Ovary (tissue), 9 donors: ENCODE data around the gene LRRC37A3. TPM values are rescaled to one million over a fixed set of nuclear protein-coding genes. Genes with fewer than 3 reads are reported as not detected.
"Not testable (repeated sequence)": the region's sequence is repeated elsewhere in the genome, so short reads cannot be mapped to it uniquely, and the experiment has no call there.

Source experiments
- DNase-seq, 5 donors: peaks; one replicate each; pipeline ENCODE4 v3.0.0-alpha.2; 2019 to 2020
- H3K27ac ChIP-seq, 2 donors: fragments of 200-600 bp; one replicate each; pipeline versions ENCODE4 v1.5.1 to v1.8.0; 2019 to 2022
- H3K27me3 ChIP-seq: fragments of 200-600 bp; one replicate; pipeline ENCODE4 v1.8.0; 2022
- H3K36me3 ChIP-seq: fragments of 200-600 bp; sonication (generic); one replicate; pipeline ENCODE4 v1.5.1; 2019
- H3K4me1 ChIP-seq: one replicate; pipeline ENCODE4 v1.8.1; 2013; ENCODE audit warnings: mild to moderate bottlenecking, moderate library complexity; ENCODE audit not compliant: insufficient read depth
- H3K4me3 ChIP-seq: fragments of 200-600 bp; sonication (generic); one replicate; pipeline ENCODE4 v1.5.1; 2017
- H3K9me3 ChIP-seq, 2 donors: fragments of 200-600 bp in 1 of 2; sonication (generic) in 1 of 2; one replicate each; pipeline versions ENCODE4 v1.5.1 to v1.8.1; 2013 to 2019; ENCODE audit warnings: mild to moderate bottlenecking in 1 of 2, moderate library complexity in 1 of 2
- EP300 ChIP-seq: sonication (generic); formaldehyde crosslinking; IDR thresholded peaks from one replicate; pipeline ENCODE4 v1.6.1; 2017; ENCODE audit warnings: antibody characterized with exemption
- POLR2A ChIP-seq: fragments of 450-650 bp; IDR thresholded peaks from one replicate; pipeline ENCODE4 v1.6.1; 2017; ENCODE audit warnings: antibody characterized with exemption, mild to moderate bottlenecking, moderate library complexity
- WGBS, 3 donors: extraction: QIAGEN DNeasy Blood & Tissue Kit in 1 of 3; methylation state at CpG; one replicate each; pipeline versions ENCODE4 v1.1.5 to v1.1.7; 2013 to 2017; 5-methylcytosine and 5-hydroxymethylcytosine counted together
- intact Hi-C, 4 donors: fragments of 100-400 bp; cut with DNase I; formaldehyde crosslinking; loops; one replicate each; pipeline versions ENCODE4 v1.11.0 to v1.15.1; 2022 to 2023
- polyA plus RNA-seq, 2 donors: library from polyadenylated mRNA; stranded (reverse); fragments of 200-250 nt in 1 of 2; fragments of 350-450 nt in 1 of 2; fragmentation: Illumina TruSeq in 1 of 2; extraction: RNeasy Lipid Tissue Mini Kit (QIAGEN cat#74804) in 1 of 2; gene quantifications; one replicate each; pipeline ENCODE4 v1.2.3, GENCODE V29; 2013 to 2014
- total RNA-seq, 7 donors: library from RNA; depleted of rRNA in 2 of 7; stranded (reverse); fragments of >200 nt in 2 of 7; fragmentation: NEBNext Ultra II Directional in 3 of 7; extraction: Animal tissue kit (Norgen Biotek cat#: 25700) in 3 of 7; gene quantifications; one replicate each; pipeline versions ENCODE4 v1.1.0 to v1.2.4, GENCODE V29; 2016 to 2023
- TF ChIP-seq, protein P1 (sequence below), 3 donors: fragments of 450-650 bp in 2 of 3; fragments of 200-600 bp in 1 of 3; IDR thresholded peaks; one replicate each; pipeline versions ENCODE4 v1.5.1 to v1.8.0; 2016 to 2022; ENCODE audit warnings: antibody characterized with exemption in 3 of 3, mild to moderate bottlenecking in 1 of 3
- donor health status: DM: no; HTN: no; CAD: no; lungs with moderate emphysema.
- donor health status: DM: no; HTN: no; CAD: no.
- donor health status: Bipolar disorder and iron deficiency.
- donor health status: DM: yes; HTN: yes; CAD: no.
- donor health status: DM: no; HTN: no; CAD: no.
- donor health status: DM: yes; HTN: yes; CAD: no.

The LRRC37A3 gene
- total and polyA plus RNA-seq, 9 donors = 2.5 to 23.4 (median 10.8) TPM

DNA sequence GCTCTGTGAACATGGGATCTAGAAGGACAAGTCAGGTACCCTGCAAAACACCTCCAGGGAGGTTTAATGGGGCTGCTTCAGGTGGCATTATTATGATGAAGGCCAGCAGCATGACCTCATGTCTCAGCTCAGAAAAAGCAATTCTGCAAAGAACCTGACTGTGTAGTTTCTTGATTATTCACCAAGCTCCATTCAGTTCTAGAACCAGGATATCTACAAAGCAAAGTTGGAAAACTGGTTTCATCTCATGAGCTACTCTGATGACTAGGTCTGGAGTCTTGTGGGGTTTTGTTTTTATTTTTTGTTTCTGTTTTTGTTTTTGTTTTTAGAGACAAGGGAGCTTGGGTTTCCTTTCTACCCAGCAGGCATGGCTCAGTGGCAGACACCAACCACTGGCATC is 19.0 kb upstream of the LRRC37A3 start:
- DNase-seq = no peak
- intact Hi-C loops = loop anchor here in 1 of 4 donors (10.0 kb wide), 1 partner anchor 257 kb away; no protein-coding TSS in a partner anchor
- TF ChIP-seq EP300 (no peak), POLR2A (no peak)
- TF ChIP-seq, protein P1, sequence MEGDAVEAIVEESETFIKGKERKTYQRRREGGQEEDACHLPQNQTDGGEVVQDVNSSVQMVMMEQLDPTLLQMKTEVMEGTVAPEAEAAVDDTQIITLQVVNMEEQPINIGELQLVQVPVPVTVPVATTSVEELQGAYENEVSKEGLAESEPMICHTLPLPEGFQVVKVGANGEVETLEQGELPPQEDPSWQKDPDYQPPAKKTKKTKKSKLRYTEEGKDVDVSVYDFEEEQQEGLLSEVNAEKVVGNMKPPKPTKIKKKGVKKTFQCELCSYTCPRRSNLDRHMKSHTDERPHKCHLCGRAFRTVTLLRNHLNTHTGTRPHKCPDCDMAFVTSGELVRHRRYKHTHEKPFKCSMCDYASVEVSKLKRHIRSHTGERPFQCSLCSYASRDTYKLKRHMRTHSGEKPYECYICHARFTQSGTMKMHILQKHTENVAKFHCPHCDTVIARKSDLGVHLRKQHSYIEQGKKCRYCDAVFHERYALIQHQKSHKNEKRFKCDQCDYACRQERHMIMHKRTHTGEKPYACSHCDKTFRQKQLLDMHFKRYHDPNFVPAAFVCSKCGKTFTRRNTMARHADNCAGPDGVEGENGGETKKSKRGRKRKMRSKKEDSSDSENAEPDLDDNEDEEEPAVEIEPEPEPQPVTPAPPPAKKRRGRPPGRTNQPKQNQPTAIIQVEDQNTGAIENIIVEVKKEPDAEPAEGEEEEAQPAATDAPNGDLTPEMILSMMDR (IDR thresholded peaks at IDR 0.05) = no peak
- H3K36me3 ChIP-seq = no peaks in the 10 kb centered on the region
- H3K4me3 ChIP-seq = no peak overlapping the region
- no peak overlapping the region for H3K27ac ChIP-seq
- no peaks in the 10 kb centered on the region for H3K4me1 ChIP-seq
- no peaks in the 10 kb centered on the region for H3K27me3 ChIP-seq
- no peaks in the 10 kb centered on the region for H3K9me3 ChIP-seq

DNA sequence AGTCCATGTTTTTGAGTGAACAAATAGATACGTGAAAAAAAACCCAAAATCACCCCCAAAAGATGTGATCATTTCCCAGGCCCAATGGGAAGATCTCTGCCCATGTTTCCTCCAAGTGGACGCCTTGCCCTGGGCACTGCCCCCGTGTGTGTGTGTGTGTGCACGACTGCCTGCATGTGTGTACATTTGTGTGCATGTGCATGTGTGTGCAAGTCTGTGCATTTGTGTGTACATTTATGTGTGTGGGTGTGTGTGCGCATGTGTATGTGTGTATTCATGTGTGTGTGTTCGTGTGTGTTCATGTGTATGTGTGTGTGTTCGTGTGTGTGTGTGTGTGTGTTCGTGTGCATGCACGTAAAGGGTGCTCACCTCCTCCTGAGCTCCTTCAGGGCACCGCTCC is 16.8 kb upstream of the LRRC37A3 start:
- Histone ChIP-seq H3K27me3 (no peaks in the 10 kb centered on the region), H3K36me3 (no peaks in the 10 kb centered on the region), H3K4me3 (no peak overlapping the region), H3K4me1 (no peaks in the 10 kb centered on the region), H3K9me3 (no peaks in the 10 kb centered on the region), H3K27ac (no peak overlapping the region)
- intact Hi-C loops = loop anchor here in 1 of 4 donors (10.0 kb wide), 1 partner anchor 259 kb away; no protein-coding TSS in a partner anchor
- WGBS, 3 donors = 84 to 89% (median 88%) methylated on average over 10 of the region's 10 CpGs
- TF ChIP-seq, protein P1 (IDR thresholded peaks at IDR 0.05) = no peak
- TF ChIP-seq EP300 (no peak), POLR2A (no peak)
- no peak for DNase-seq

DNA sequence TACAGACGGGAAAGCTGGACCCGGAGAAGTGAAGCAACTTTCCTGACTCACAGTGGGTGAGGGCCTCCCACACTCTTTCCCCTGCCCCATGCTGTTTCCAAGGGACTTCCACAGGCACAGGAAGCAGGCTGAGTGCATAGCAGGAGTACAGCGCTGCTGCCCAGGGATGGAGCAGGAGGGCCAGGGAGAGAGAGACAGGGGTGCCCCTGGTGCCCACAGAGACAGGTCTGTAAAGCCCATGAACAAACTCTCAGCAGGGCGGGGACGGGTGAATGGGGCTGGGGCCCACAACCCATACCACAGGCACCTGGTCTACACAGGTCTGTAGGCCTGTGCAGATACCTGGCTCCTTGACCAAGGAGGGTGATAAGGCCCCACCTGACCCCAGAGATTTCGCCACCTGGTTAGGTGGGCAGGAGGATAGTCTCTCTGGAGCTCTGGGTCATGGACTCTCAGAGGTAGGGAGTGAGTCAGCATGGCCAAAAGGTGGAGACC is 15.1 kb upstream of the LRRC37A3 start:
- not testable (repeated sequence) for H3K36me3 ChIP-seq, H3K27me3 ChIP-seq, H3K9me3 ChIP-seq, H3K4me3 ChIP-seq, DNase-seq, H3K27ac ChIP-seq, H3K4me1 ChIP-seq
- WGBS, 3 donors = 93 to 96% (median 93%) methylated on average over 6 of the region's 6 CpGs
- intact Hi-C loops = loop anchor here in 1 of 4 donors (10.0 kb wide), 1 partner anchor 260 kb away; no protein-coding TSS in a partner anchor

DNA sequence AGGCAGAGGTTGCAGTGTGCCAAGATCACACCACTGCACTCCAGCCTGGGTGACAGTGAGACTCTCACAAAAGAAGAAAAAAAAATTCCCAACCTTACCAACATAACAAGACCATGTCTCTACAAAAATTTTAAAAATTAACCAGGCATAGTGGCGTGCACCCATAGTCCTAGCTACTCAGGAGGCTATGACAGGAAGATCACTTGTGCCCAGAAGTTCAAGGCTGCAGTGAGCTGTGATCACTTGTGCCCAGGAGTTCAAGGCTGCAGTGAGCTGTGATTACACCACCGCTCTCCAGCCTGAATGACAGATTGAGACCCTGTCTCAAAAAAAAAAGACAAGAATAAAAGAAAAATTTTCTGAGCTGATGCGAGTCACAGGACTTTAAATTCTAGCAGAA is 13.6 kb upstream of the LRRC37A3 start:
- H3K4me1 ChIP-seq, DNase-seq, H3K27me3 ChIP-seq, H3K4me3 ChIP-seq, H3K27ac ChIP-seq, H3K9me3 ChIP-seq, H3K36me3 ChIP-seq: not testable (repeated sequence)
- WGBS, 3 donors = 72 to 81% (median 79%) methylated on average over 3 of the region's 3 CpGs
- intact Hi-C loops = loop anchor here in 1 of 4 donors (10.0 kb wide), 1 partner anchor 262 kb away; no protein-coding TSS in a partner anchor

DNA sequence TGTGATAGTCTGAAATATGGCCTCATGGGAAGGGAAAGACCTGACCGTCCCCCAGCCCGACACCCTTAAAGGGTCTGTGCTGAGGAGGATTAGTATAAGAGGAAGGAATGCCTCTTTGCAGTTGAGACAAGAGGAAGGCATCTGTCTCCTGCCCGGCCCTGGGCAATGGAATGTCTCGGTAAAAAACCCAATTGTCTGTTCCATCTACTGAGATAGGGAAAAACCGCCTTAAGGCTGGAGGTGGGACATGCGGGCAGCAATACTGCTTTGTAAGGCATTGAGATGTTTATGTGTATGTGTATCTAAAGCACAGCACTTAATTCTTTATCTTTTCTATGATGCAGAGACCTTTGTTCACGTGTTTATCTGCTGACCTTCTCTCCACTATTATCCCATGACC is 11.1 kb upstream of the LRRC37A3 start:
- intact Hi-C loops = loop anchor here in 1 of 4 donors (10.0 kb wide), 1 partner anchor 264 kb away; no protein-coding TSS in a partner anchor
- H3K9me3 ChIP-seq, H3K27ac ChIP-seq, DNase-seq, H3K36me3 ChIP-seq, H3K4me3 ChIP-seq, H3K4me1 ChIP-seq, H3K27me3 ChIP-seq: not testable (repeated sequence)
- WGBS, 3 donors = 67 to 80% (median 73%) methylated on average over 7 of the region's 7 CpGs

DNA sequence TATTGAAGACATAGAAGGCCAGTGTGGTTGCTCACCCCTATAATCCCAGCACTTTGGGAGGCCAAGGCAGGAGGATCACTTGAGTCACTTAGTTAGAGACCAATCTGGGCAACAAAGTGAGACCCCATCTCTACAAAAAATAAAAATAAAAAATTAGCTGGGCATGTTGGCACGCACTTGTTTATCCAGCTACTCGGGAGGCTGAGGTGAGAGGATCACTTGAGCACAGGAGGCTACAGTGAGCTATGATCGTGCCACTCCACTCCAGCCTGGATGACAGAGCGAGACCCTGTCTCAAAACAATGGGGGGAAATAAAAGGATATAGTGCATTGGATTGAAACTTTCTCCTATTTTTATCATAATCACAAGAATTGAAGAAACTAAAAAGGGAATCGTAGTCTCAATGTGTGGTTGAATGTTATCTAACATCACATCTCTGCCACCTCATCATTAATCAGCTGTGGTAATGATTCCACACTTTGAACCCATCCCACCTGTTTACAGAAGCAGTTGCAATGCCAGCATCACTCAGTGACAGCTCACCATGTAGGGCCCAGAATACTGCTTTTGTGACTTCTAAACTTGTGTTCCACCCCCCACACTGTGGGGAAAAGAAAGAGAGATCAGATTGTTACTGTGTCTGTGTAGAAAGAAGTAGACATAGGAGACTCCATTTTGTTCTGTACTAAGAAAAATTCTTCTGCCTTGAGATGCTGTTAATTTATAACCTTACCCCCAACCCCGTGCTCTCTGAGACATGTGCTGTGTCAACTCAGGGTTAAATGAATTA is 10.3 kb upstream of the LRRC37A3 start:
- not testable (repeated sequence) for H3K27ac ChIP-seq, H3K27me3 ChIP-seq, H3K9me3 ChIP-seq, DNase-seq, H3K4me3 ChIP-seq, H3K4me1 ChIP-seq, H3K36me3 ChIP-seq
- WGBS, 3 donors = 85 to 88% (median 87%) methylated on average over 6 of the region's 6 CpGs
- intact Hi-C loops = loop anchor here in 2 of 4 donors (10.0 kb wide), 1 partner anchor 265 kb away; no protein-coding TSS in a partner anchor

DNA sequence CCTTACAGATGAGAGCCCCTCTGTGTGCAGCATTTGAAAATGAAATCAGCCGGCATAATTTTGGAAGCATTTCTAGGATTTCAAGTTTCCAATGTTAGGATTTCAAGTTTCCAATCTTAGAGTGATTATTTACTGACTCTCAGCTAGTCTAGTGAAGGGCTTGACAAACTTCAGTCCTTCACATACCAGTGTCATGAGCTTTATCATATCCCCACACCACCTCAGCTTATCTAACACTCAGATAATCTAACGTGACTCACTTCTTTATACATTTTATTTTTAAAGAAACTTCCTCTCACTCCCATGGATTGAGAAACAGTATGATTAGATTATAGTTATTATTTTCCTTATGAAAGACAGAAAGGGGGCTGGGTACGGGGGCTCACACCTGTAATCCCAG is 9.4 kb upstream of the LRRC37A3 start:
- not testable (repeated sequence) for H3K36me3 ChIP-seq, H3K27ac ChIP-seq, H3K4me3 ChIP-seq, DNase-seq, H3K9me3 ChIP-seq, H3K27me3 ChIP-seq, H3K4me1 ChIP-seq
- intact Hi-C loops = loop anchor here in 1 of 4 donors (10.0 kb wide), 1 partner anchor 266 kb away; no protein-coding TSS in a partner anchor
- WGBS, 3 donors = 66 to 81% (median 75%) methylated on average over 3 of the region's 3 CpGs
